Measurements from ENCODE around the gene ARRDC1. TPM values are rescaled to one million over a fixed set of nuclear protein-coding genes. Genes with fewer than 3 reads are reported as not detected.
"Not testable (repeated sequence)": the region's sequence is repeated elsewhere in the genome, so short reads cannot be mapped to it uniquely, and the experiment has no call there.

Gene ARRDC1
- total RNA-seq, 1 experiment from 2014 or later: 11.6 TPM

DNA sequence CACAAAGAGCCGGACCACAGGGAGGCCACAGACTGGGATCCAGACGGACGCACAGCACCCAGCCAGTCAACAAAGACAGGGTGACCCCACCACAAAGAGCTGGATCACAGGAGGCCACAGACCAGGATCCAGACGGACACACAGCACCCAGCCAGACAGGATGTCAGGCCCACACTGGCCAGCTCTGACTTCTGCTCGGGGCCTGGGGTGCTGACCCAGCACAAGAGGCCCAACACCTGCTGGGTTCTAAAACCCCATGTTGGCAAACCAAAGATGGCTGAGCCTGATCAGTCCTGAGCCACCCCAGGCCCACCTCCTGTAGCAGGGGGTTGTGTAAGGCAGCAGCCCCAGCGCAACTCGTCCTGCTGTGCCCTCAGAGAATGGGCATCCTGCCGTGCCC lies 21.5 kb upstream of the ARRDC1 start:
- no peak for DNase-seq (ENCODE audit: low spot score)

DNA sequence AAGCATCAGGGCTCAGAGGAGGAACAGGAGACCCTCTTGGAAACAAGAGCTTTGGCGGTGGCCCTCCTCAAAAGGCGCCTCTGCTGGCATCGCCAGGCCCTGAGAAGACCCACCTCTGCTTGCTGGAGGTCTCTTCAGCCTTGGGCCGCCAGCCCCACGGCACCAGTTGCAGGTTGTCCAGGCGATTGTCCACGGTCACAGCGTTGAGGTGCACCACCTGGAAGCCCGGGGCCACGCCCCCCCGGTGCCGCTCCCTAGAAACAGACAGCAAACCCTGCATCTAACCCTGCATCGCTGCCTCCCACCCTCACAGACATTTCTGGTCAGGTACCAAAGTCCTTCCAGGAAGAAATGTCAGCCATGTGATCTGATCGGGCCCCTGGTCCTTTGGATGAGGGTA lies 18.6 kb upstream of the ARRDC1 start:
- DNase-seq (ENCODE audit: low spot score): no peak

DNA sequence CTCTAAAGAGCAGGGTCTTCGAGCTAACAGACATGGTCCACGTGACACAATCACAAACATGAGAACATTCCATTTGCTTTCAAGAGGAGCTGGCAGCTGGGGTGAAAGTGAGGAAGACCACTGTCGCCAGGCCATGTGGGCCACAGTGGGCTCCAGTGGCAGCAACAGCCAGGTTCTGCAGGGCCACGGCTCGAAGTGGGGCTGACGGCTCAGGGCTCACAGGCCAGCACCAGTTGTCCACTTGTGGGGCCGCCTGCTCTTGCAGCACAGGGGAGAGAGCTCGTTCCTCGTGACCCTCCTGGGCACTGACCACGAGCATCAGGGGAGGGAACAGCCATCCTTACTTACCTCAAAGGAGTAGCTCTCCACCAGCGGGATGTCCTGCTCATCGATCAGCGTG lies 17.2 kb upstream of the ARRDC1 start:
- DNase-seq (ENCODE audit: low spot score): no peak

DNA sequence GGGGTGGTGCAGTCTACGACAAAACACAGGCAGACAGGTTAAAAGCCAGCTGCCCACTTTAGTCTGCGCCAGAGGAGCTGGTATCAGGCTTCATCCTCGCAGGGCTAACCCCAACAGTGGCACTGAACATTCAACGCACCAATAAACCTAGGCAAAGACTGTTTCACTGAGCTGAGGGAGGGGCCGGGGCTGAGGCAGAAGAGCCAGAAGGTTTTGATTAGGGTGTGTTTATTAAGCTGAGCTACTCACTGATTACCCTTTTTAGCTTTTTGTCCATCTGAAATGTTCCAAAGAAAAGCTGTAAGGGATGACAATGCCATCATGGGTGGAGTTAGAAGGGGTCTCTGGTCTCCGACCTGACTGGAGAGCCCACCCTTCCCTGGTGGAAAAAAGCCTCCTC lies 16.6 kb upstream of the ARRDC1 start:
- no peak for DNase-seq (ENCODE audit: low spot score)

DNA sequence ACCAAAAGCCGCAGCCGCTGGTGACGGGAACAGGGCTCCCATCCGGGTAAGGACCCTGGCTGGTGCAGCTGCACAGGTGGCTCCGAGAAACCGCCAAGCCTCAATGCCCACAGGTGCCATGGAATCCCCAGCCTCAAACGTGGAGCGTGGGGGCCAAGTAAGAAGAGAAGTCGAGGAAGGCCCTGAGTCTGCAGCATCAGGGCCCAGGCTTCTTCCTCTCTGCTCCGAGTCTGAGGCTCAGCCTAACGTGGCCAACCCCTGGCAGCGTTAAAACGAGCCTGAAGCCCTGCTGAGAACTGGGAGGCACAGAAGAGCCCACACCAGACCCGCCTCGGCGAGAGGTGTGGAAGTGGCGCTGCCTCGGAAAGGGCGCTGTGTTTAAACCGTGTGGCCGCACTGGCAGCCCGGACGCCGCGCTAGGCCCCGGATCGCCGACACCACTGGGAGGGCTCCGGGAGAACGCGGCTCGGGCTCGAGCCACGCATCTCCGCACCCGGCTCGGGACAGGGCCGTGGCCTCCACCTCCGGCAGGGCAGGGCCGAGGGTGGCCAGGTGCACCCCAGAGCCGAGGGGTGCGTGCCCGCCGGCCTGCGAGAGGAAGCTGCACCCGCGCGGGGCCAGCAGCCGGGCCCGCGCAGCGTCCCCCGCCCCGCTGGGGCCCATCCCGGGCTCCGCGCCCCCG lies 15.9 kb upstream of the ARRDC1 start:
- DNase-seq (ENCODE audit: low spot score): no peak

DNA sequence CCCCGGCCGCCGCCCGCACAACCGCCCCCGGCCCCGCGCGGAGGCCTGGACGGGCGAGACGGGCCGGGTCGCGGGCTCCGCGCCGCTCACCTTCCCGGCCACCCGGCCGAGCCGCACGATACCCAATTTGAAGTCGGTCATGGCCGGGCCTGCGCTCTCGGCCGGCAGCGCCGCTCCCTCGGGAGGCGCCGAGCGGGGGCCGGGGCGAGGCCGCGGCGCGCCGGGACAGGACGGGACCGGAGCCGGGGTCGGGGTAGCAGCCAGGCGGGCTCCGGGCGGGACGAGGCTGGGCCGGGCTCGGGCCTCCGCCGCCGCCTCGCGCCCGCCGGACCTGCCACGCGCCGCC lies 15.4 kb upstream of the ARRDC1 start:
- no peak for DNase-seq (ENCODE audit: low spot score)

DNA sequence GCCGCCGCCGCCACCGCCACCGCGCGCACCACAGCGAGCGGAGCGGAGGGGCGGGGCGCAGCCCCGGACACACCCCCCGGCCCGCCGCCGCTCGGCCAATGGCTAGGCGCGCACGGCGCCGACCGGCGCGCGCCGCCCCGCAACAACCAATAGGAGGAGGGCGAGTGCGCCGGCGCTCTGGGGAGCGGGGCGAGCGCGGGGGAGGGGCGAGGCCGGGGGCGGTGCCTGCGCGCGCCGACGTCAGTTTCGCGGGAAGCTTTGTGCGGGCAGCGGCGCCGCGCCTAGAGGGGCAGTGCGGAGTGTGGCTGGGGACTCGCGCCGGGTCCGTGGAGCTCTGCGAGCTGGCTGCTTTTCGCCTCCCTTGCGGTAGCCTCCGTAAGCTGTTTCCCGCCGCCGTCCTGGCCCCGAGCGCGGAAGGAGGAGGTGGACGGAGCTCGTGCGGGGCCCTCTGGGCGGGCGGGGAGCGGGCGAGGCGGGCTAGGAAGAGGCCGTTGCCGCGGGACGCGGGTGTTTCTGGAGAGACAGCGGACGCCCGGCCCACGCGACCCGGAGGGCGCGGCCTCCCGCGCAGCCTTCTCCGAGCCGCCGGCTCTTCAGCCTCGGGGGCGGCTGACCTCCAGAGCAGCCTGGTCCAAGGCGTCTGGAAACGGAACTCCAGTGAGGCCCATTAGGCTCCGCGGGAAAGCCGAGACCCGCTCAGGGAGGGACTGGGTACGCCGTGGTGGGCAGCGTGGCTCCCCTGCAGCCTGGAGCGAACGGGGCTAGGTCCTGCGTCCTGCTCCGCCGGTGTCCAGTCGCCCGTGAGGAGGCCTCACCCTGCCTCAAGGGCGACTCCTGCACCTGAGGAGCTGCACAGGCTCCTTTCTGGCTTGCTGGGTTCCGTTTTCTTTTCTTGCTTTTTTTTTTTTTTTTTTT lies 14.8 kb upstream of the ARRDC1 start, which contains the start of gene ZMYND19:
ZMYND19 (minus strand) TSS at position 44 of the 915 bp plus-strand sequence. CDS start 249 bp downstream, outside the sequence.
- peak; percentile 66 for DNase-seq (ENCODE audit: low spot score)

DNA sequence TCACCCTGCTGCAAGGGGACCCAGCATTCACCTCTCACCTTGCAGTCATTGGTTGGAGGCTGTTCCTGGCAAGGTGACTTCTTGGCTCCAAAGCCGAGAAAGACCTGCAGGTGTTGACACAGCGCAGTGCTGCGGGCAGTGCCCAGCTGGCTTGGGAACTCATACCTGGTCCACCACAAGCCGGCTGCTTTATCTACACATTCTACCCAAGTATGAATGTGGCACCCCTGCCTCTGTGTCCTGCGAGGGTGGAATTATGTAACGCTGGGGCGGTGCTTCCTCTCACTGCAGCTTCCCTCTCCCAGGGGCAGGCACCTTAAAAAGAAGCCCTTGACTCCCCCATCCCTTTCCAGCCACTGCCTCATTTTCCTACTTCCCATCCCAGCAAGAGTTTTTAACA lies 12.7 kb upstream of the ARRDC1 start:
- no peak for DNase-seq (ENCODE audit: low spot score)

DNA sequence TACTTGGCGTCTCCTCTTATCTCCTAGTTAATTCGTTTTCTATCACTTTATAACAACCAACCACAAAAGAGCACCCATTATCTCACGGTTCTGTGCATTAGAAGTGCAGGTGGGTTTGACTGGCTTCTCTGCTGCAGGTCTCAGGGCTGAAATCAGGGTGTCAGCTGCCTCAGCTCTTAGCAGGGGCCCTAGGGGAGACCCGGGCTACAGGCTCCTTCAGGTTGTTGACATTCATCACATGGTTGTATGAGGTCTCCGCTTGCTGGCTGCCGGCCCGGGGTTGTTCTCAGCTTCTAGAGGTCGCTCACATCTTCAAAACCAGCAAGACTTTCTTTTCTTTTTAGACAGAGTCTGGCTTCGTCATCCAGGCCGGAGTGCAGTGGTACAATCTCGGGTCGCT lies 12.3 kb upstream of the ARRDC1 start:
- no peak for DNase-seq (ENCODE audit: low spot score)

DNA sequence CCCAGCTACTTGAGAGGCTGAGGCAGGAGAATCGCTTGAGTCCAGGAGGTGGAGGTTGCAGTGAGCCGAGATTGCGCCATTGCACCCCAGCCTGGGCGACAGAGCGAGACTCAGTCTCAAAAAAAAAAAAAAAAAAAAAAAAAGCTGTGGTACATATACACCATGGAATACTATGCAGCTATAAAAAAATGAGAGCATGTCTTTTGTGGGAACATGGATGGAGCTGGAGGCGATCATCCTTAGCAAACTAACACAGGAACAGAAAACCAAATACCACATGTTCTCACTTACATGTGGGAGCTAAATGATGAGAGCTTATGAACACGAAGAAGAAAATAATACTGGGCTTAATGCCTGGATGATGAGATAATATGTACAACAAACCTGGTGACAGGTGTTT lies 8.9 kb upstream of the ARRDC1 start:
- DNase-seq (ENCODE audit: low spot score): not testable (repeated sequence)

DNA sequence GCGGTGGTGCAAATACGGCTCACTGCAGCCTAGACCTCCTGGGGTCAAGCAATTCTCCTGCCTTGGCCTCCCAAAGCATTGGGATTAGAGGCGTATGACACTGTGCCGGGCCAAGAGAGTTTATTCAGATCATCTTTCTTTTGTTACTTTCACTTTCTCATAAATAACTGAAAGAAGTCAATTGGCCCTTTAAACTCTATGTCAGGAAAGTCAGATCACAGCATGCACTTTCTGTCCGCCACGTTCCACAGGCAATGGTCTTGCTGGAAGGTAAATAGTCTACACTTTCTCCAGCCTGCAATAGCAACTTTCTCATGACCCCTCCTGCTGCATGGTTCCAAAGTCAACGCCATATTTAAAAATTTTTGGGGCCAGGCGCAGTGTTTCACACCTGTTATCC lies 6.5 kb upstream of the ARRDC1 start:
- no peak for DNase-seq (ENCODE audit: low spot score)

DNA sequence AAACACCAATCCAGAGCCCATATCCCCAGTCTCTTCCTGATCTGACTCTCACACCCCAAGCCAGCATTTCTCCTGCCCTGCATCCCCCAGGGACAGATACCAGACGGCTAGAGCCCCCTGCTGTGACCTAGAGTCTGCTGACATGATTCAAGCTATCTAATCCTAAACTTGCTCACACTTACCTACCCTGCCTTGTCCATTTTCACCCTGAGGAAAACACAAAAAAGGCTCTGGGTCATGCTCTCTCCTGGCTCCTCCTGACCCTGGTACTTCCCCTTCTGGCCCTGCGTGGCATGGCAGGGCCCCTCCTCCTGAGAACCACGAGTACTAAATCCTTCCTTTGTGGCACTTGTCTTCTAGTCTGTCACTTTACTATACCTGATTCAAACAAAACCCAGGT lies 2.8 kb upstream of the ARRDC1 start:
- DNase-seq (ENCODE audit: low spot score): no peak

DNA sequence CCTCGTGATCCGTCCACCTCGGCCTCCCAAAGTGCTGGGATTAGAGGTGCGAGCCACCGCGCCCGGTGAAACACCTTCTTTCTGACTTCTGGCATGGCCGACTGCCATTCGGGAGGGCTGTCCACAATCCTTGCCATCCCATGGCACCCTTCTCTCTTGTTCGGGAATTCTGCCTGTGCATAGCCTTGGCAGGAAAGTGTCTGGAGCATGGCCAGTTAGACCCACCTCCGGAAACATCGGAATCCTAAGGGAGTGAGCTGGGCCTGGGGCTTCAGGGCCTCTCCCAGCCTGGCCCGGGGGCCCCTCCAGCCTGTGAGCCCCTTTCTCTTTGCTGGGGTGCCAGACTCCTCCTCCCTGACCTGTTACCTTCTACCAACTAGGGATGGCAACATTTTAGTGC lies 1.6 kb upstream of the ARRDC1 start:
- no peak for DNase-seq (ENCODE audit: low spot score)

DNA sequence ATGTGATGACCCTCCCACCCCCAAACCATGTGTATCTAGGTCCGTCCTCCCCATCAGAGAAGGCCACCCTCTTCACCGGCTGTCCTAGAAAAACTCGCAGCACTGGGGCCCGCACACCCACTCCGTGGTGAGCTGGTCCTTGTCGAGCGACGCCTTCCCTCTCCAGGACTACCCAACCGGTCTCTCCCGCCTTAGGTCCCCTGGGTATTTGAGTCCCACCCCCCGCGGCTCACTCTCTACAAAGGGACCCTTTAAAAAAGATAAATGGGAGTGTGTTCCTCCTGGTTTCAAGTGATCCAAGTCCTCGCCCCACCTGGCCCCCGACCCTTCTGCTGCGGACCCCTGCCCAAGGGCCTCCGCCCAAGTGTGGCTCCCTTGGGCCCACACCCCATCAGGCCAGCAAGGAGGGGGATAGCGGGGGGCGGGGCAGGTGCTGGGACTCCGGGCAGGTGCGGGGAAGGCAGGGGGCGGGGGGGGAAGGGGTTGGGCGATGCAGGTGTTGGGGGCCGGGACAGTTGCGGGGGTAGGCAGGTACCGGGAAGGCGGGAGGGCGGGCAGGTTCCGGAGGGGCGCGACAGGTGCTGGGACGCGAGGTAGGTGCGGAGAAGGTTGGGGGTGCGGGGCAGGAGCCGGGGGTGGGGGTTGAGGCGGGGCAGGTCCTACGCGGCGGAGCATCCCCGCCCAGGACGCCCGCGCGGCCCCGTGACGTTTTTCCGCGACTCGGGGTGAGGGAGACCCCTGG lies 970 bp upstream of the ARRDC1 start:
- DNase-seq (ENCODE audit: low spot score): no peak

DNA sequence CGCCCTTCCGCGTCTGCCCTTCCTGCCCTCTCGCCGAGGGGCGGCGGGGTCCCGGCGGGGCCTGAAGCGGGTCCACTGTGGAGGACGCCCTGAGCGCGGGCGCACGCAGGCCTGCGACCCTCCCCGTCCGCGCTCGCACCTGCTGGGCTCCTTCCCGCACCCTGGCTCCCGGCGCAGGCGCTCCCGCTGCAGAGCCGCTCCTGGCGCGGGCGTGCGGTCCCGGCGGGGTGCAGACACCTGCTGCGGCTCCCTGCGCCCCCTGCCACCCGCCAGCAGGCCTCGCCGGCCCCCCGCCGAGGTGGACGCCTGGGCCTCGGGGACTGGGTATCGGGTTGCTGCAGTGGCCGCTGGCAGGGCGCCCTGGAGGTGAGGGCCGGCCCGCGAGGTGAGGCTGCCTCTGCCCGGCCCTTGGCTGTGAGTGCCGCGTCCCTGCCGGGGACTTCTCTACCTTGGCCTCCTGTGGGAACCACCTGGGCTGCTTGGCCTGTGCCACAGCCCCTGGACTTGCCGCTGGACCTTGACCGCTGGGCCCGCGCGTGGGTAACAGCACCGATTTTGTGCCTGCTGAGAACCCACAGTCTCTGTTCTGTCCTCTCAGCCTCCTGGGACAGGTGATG lies 627 bp downstream of the ARRDC1 start:
- DNase-seq (ENCODE audit: low spot score): no peak

DNA sequence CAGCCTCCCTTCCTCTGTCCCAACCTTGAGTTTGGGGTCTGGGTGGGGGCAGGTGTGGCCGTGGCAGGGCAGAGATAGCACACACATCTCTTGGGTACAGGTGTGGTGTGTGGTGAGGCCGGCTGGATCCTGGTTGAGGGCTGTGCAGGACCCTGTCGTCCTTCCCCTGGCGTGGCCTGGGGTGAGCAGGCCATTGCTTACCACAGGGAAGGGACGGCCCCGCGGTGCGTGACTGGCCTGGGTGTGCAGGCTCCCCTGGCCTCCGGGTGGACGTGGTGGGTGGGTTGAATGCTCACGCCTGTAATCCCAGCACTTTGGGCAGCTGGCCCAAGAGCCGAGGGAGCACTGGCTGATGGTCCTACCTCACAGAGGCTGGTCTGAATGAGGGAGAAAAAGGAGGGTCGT lies 1.2 kb downstream of the ARRDC1 start:
- no peak for DNase-seq (ENCODE audit: low spot score)

DNA sequence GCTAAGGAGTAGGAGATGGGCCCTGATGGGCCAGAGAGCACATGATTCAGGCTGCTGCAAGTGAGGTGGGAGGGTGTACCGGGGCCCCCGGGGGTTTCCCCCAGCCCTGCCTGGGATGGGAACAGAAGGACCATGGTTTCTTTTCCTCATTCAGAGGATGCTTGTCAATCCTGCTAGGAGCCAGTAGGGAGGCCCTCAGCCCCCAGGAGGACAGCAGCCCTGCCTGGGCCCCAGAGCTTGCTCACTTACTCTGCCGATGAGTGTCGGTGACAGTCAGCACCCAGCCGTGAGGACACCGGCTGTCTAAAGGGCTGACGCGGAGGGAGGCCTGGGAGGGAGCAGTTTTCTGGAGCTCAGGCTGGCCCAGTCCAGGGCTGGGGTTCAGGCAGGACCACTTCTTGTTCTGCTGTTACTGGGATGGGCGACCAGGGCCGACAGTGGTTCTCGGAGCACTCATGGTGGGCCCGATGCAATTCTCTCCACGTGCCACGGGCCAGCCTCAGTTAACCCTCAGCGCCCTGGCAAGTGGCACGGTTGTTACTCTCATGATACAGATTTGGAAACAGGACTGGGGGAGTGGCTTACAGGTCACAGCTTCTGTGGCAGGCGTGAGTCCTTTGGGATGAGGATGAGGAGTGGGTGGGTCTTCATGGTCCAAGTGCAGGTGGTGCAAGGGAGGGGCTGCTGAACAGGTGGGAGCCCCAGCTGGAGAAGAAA lies 1.8 kb downstream of the ARRDC1 start:
- no peak for DNase-seq (ENCODE audit: low spot score)

DNA sequence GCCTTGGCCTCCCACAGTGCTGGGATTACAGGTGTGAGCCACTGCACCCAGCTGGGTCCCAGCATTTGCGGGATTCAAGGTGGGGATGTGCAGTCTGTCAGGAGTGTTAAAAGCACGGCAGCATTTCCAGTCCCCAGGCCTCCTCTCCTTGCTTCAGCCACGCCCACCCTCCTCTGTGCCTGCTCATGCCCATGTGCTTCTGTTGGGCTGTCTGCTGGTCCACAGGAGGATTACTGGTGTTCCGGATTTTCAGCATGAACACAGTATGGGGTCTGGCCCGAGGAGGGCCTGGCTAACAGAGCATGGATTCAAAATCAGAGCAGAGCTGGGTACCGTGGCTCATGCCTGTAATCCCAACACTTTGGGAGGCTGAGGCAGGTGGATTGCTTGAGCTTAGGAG lies 5.5 kb downstream of the ARRDC1 start:
- DNase-seq (ENCODE audit: low spot score): no peak

DNA sequence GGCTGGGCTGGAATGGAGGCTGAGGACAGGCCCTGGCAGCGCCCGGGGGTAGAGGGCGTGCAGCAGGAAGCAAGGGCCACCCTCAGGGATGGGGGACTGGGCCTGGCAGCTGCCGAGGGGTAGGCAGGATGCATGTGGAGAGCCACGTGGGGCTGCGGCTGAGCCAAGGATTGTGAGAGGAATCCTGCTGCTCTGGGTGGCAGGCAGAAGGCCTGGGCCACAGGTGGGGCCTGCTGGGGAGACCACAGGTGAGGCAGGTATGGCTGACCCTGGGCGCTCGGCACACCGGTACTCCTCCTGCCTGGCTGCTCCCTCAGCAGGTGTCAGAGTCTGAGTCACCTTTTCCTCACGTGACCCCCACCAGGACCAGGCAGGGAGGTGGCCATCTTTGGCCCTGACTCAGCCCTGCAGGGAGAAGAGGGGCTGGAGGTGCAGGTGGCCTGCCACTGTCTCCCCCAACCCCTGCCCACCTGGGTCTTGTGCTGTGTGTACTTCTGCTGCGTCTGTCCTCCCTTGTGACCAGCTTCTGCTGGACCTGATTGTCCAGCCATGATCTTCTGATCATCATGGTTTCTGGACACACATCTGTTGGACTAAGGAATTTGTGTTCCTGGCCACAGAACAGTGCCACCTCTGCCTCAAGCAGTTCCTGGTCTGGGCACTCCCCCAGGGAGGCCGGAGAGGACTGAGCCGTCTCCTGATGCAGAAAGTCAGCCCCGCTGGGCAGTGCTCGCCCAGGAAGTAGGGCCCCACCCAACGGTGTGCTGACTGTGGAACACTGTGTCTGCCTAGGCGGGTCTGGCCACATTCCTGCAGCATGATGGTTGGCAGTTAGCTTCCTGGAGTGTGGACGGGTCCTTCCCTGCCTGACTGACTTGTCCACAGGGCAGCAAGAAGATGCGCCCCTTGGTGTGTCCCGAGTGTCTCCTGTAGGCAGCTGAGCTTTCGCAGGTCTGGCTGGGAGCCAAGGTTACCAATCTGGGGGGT lies 6.4 kb downstream of the ARRDC1 start:
- DNase-seq (ENCODE audit: low spot score): peak; percentile 80

DNA sequence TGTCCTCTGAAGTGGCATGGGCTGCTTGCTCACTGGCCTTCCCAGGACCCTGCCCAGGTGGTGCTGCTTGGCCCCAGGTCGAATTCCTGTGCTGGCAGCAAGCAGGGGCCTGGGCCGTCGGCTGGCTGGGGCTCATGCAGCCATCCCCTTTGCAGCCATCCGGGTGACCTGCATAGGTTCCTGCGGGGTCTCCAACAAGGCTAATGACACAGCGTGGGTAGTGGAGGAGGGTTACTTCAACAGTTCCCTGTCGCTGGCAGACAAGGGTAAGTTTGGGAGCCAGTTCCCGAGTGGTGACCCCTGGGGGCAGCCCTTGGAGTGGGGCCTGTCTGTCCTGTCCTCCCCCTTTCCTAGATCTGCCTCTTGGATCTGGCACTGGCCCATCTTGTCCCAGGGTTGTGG lies 7.3 kb downstream of the ARRDC1 start:
- no peak for DNase-seq (ENCODE audit: low spot score)
